CD8-positive, alpha-beta memory T cell (primary cell): ENCODE measurements around the gene OSBPL1A. TPM values are rescaled to one million over a fixed set of nuclear protein-coding genes. Genes with fewer than 3 reads are reported as not detected.

ENCODE experiments used
- CTCF ChIA-PET: fragments of 350-600 bp; sonication (Branson Sonifier 250); formaldehyde crosslinking; loops from one replicate; lab custom pipeline; 2021; ENCODE audit warnings: antibody characterized with exemption; lab: Charles Lee
- POLR2A ChIA-PET: fragments of 350-600 bp; sonication (Branson Sonifier 250); formaldehyde crosslinking; loops from one replicate; lab custom pipeline; 2021; ENCODE audit warnings: antibody characterized with exemption; lab: Charles Lee
- DNase-seq, 5 donors: peaks; one replicate each; pipeline versions ENCODE4 v3.0.0 to v3.0.0-alpha.2; 2020 to 2022; ENCODE audit warnings: mixed read lengths in 1 of 5
- H3K27ac ChIP-seq: one replicate; pipeline ENCODE4 v1.7.0; 2013; ENCODE audit warnings: low read depth, mild to moderate bottlenecking, low read length, moderate library complexity
- H3K27me3 ChIP-seq: 2 replicates; pipeline ENCODE4 v1.7.0; 2013; ENCODE audit warnings: low read length, mild to moderate bottlenecking; ENCODE audit not compliant: insufficient read depth, poor library complexity, severe bottlenecking
- H3K36me3 ChIP-seq: 2 replicates; pipeline ENCODE4 v1.7.0; 2013; ENCODE audit warnings: mild to moderate bottlenecking, low read length, moderate library complexity; ENCODE audit not compliant: insufficient read depth
- H3K4me1 ChIP-seq: 2 replicates; pipeline ENCODE4 v1.7.0; 2013; ENCODE audit warnings: mild to moderate bottlenecking, low read length, moderate library complexity; ENCODE audit not compliant: insufficient read depth
- H3K4me3 ChIP-seq: 2 replicates; pipeline ENCODE4 v1.7.0; 2013; ENCODE audit warnings: mild to moderate bottlenecking, low read length
- H3K9me3 ChIP-seq: 2 replicates; pipeline ENCODE4 v1.7.0; 2013; ENCODE audit warnings: mild to moderate bottlenecking, low read length
- H3K27ac Mint-ChIP-seq, 8 donors: one replicate each; pipeline ENCODE4 v1.8.0; 2020 to 2021; ENCODE audit warnings: mixed read lengths in 8 of 8, mild to moderate bottlenecking in 6 of 8, inconsistent platforms in 3 of 8, moderate library complexity in 3 of 8
- H3K27me3 Mint-ChIP-seq, 2 donors: one replicate each; pipeline ENCODE4 v1.8.0; 2020 to 2021; ENCODE audit warnings: mixed read lengths in 2 of 2, mild to moderate bottlenecking in 1 of 2, moderate library complexity in 1 of 2
- H3K36me3 Mint-ChIP-seq, 3 donors: one replicate each; pipeline ENCODE4 v1.8.0; 2020 to 2021; ENCODE audit warnings: mixed read lengths in 3 of 3, inconsistent platforms in 1 of 3, mild to moderate bottlenecking in 1 of 3
- H3K4me1 Mint-ChIP-seq, 3 donors: one replicate each; pipeline ENCODE4 v1.8.0; 2020 to 2021; ENCODE audit warnings: mixed read lengths in 3 of 3, inconsistent platforms in 1 of 3, mild to moderate bottlenecking in 1 of 3
- H3K4me3 Mint-ChIP-seq, 7 donors: one replicate each; pipeline ENCODE4 v1.8.0; 2020 to 2021; ENCODE audit warnings: mixed read lengths in 7 of 7, mild to moderate bottlenecking in 6 of 7, moderate library complexity in 4 of 7, inconsistent platforms in 2 of 7
- H3K9me3 Mint-ChIP-seq, 5 donors: one replicate each; pipeline ENCODE4 v1.8.0; 2020 to 2022; ENCODE audit warnings: mixed read lengths in 5 of 5, mild to moderate bottlenecking in 3 of 5, moderate library complexity in 2 of 5, inconsistent platforms in 1 of 5
- polyA plus RNA-seq: library from polyadenylated mRNA; unstranded; fragments of 300-500 nt; fragmentation: Illumina TruSeq; gene quantifications from one replicate; pipeline ENCODE4 v1.2.3, GENCODE V29; 2021
- total RNA-seq, 2 experiments: library from RNA; stranded (reverse); gene quantifications; one replicate each; pipeline ENCODE4 v1.2.3, GENCODE V29; 2021

The OSBPL1A gene
- total and polyA plus RNA-seq, 3 experiments from 2014 or later, result 1.3 to 2.5 (median 1.5) TPM

DNA sequence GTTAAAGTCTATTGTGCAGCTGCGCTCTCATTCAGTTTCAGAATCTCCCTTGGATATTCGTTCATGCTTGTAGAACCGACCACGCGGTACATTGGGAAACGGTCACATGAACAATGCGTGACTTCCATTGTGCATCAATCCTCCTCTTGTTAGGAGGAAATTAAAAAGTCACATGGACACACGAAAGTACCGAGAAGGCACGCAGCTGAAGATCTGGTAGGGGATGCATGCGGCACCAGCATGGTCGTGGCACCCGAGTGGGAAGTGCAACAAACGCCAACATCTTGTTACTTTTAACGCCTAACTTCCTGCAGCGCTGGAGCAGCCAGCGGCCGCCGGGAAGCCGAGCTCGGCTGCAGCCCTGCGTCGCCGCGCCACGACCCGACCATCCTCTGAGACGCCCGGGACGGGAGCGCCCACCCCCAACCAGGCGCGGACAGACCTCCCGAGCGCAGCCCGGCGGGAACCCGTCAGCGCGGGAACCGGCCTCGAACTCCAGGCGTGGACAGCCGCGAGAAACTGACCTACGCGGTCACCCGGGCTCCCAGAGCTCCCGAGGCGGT lies 412 bp downstream of the OSBPL1A start:
- Mint-ChIP-seq H3K4me3 (peak overlapping the region; percentile 83 to 92 (median 86)), H3K27ac (peak overlapping the region in 7 of 8 donors; percentile 0 to 66 (median 41)), H3K9me3 (no peaks in the 10 kb centered on the region), H3K27me3 (peaks cover 12 to 33% of the 10 kb centered on the region in 2 donors), H3K36me3 (no peaks in the 10 kb centered on the region), H3K4me1 (peaks cover 14 to 19% (median 14%) of the 10 kb centered on the region in 3 donors)
- ChIA-PET POLR2A (no interaction called here), CTCF (no interaction called here)
- peak overlapping the region; percentile 61 for H3K4me3 ChIP-seq
- no peak for DNase-seq
- no peaks in the 10 kb centered on the region for H3K36me3 ChIP-seq
- H3K27ac ChIP-seq, result no peak overlapping the region
- no peaks in the 10 kb centered on the region for H3K27me3 ChIP-seq
- H3K4me1 ChIP-seq, result peaks cover 8% of the 10 kb centered on the region
- no peaks in the 10 kb centered on the region for H3K9me3 ChIP-seq

DNA sequence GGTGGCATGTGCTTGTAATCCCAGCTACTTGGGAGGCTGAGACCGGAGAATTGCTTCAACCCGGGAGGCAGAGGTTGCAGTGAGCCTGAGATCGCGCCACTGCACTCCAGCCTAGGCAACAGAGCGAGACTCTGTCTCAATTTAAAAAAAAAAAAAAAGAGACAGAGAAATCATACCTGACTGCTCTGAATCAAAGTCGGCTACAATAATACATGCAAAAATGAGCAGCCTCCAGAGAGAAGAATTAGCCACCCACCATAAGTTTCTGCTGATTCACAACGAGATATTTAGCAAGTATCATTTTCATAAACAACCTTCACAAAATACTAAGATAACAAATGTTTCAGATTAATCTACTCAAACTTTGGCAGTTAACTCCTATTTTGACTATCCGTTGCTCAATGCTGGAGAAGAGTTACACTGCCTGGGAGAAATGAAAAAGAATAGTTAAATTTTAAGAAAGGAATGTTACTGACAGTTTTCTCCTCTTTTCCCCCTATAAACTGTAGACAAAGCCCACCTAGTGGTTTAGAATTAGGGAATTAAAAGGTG lies 1.5 kb downstream of the OSBPL1A start:
- H3K36me3 Mint-ChIP-seq, result no peaks in the 10 kb centered on the region
- CTCF ChIA-PET, result no interaction called here
- H3K9me3 ChIP-seq, result no peaks in the 10 kb centered on the region
- H3K4me3 Mint-ChIP-seq, result peak overlapping the region in 3 of 7 donors; percentile 15 to 48 (median 45)
- H3K4me1 ChIP-seq, result peaks cover 8% of the 10 kb centered on the region
- H3K4me1 Mint-ChIP-seq, result peaks cover 14 to 19% (median 14%) of the 10 kb centered on the region in 3 donors
- no peaks in the 10 kb centered on the region for H3K36me3 ChIP-seq
- peaks cover 13 to 29% of the 10 kb centered on the region in 2 donors for H3K27me3 Mint-ChIP-seq
- H3K27ac Mint-ChIP-seq, result peak overlapping the region in 1 of 8 donors; percentile 12
- no peak overlapping the region for H3K27ac ChIP-seq
- DNase-seq, result no peak
- no peaks in the 10 kb centered on the region for H3K9me3 Mint-ChIP-seq
- H3K4me3 ChIP-seq, result no peak overlapping the region
- no peaks in the 10 kb centered on the region for H3K27me3 ChIP-seq
- POLR2A ChIA-PET, result no interaction called here

DNA sequence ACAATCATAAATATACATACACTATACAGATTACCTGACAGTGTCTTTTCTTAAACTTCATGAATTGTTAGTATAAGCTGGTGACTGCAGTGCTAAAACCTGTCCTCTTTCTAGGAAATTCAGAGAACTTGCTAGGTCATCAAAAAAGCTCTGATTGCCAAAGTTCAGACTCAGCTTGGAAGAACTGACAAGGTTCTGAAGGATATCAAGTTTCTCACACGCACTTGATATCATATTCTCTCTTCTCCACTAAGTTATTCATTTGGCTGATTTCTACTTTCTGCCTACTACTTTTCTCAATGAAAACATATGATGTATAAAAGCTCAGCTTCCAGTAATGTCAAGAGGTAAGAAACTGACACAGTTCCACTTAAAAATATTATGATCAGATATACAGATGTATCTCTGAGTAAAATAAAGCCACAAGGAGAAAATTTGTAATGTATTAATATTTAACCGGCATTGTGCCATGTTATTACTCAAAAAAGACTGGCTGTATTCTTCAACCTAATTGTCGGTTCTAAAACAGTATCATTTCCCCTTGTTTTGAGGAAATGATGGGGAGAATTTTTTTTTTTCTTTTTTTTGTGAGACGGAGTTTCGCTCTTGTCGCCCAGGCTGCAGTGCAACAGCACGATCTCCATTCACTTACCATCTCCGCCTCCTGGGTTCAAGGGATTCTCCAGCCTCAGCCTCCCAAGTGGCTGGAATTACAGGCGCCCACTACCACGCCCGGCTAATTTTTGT lies 2.4 kb downstream of the OSBPL1A start:
- Histone ChIP-seq H3K4me3 (no peak overlapping the region), H3K27me3 (no peaks in the 10 kb centered on the region), H3K4me1 (peaks cover 8% of the 10 kb centered on the region), H3K27ac (no peak overlapping the region), H3K9me3 (no peaks in the 10 kb centered on the region), H3K36me3 (no peaks in the 10 kb centered on the region)
- CTCF ChIA-PET, result interaction anchor here (1.5 kb wide), 1 partner anchor 94 kb away, joined by 3 read pairs; no protein-coding TSS in a partner anchor
- peaks cover 10 to 24% of the 10 kb centered on the region in 2 donors for H3K27me3 Mint-ChIP-seq
- POLR2A ChIA-PET, result no interaction called here
- H3K27ac Mint-ChIP-seq, result peak overlapping the region in 1 of 8 donors; percentile 26
- no peak for DNase-seq
- H3K4me3 Mint-ChIP-seq, result peak overlapping the region in 2 of 7 donors; percentile 52 to 67
- H3K4me1 Mint-ChIP-seq, result peaks cover 14 to 19% (median 14%) of the 10 kb centered on the region in 3 donors
- no peaks in the 10 kb centered on the region for H3K9me3 Mint-ChIP-seq
- H3K36me3 Mint-ChIP-seq, result no peaks in the 10 kb centered on the region

DNA sequence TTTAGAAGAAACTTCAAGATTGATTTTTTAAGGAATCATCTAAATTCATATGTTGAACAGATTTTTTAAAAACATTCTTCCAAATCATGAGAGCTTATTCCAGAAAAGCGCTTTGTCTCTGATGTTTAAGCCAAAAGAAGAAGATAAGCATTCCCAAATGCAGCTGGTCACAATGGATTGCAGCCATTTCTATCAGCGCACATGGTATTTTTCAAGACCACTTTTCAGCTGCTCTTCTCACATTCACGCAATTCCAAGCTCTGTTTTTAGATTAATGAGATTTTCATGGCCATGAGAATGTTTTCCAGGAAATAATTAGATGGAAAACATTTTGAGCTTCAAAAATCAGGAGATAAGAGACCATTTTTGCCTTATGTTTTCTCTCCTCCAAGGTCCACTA lies 8.7 kb downstream of the OSBPL1A start:
- Histone ChIP-seq H3K27me3 (no peaks in the 10 kb centered on the region), H3K9me3 (no peaks in the 10 kb centered on the region), H3K27ac (no peak overlapping the region), H3K4me1 (no peaks in the 10 kb centered on the region), H3K36me3 (no peaks in the 10 kb centered on the region), H3K4me3 (no peak overlapping the region)
- CTCF ChIA-PET, result no interaction called here
- POLR2A ChIA-PET, result no interaction called here
- Mint-ChIP-seq H3K27ac (no peak overlapping the region), H3K4me1 (no peaks in the 10 kb centered on the region), H3K27me3 (peaks cover 6 to 15% of the 10 kb centered on the region in 2 donors), H3K9me3 (no peaks in the 10 kb centered on the region), H3K36me3 (peaks cover 0 to 1% (median 0%) of the 10 kb centered on the region in 3 donors), H3K4me3 (no peak overlapping the region)
- DNase-seq, result no peak

DNA sequence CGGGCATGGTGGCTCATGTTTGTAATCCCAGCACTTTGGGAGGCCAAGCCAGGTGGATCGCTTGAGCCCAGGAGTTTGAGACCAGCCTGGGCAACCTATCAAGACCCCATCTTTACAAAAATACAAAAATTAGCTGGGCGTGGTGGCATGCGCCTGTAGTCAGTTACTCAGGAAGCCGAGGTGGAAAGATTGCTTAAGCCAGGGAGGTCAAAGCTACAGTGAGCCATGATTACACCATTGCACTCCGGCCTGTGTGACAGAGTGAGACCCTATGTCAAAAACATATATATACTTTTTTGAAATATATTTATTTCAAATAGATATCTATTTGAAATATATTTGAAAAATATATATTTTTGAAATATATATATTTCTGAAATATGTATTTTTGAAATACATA lies 10.9 kb downstream of the OSBPL1A start:
- Mint-ChIP-seq H3K9me3 (no peaks in the 10 kb centered on the region), H3K27me3 (peaks cover 6 to 17% of the 10 kb centered on the region in 2 donors), H3K4me3 (no peak overlapping the region), H3K4me1 (no peaks in the 10 kb centered on the region), H3K36me3 (peaks cover 0 to 4% (median 0%) of the 10 kb centered on the region in 3 donors), H3K27ac (no peak overlapping the region)
- no peaks in the 10 kb centered on the region for H3K9me3 ChIP-seq
- H3K27ac ChIP-seq, result no peak overlapping the region
- POLR2A ChIA-PET, result no interaction called here
- no peak overlapping the region for H3K4me3 ChIP-seq
- H3K4me1 ChIP-seq, result no peaks in the 10 kb centered on the region
- CTCF ChIA-PET, result no interaction called here
- H3K27me3 ChIP-seq, result no peaks in the 10 kb centered on the region
- H3K36me3 ChIP-seq, result no peaks in the 10 kb centered on the region
- DNase-seq, result no peak

DNA sequence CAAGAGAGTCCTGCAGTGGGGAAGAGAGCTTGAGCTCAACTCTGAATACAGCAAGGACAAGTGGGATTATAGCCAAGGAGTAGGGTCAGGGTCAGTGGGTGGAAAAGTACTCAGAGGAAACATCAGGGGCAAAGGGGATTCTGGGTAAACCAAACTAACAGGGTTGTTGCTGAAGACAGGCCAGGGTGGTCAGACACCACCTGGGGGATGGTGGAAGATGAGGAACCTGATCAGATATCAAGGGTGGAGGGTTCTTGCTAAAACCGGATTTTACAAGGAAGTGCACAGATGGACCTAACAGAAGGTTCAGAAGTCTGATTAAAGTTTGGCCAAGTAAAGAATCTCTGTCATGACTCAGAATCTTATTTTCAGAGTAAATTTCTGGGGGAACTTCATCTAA lies 16.5 kb downstream of the OSBPL1A start:
- Mint-ChIP-seq H3K9me3 (no peaks in the 10 kb centered on the region), H3K4me1 (no peaks in the 10 kb centered on the region), H3K27me3 (peaks cover 4 to 7% of the 10 kb centered on the region in 2 donors), H3K4me3 (no peak overlapping the region), H3K36me3 (peaks cover 0 to 4% (median 0%) of the 10 kb centered on the region in 3 donors), H3K27ac (no peak overlapping the region)
- Histone ChIP-seq H3K4me3 (no peak overlapping the region), H3K9me3 (no peaks in the 10 kb centered on the region), H3K27ac (no peak overlapping the region), H3K36me3 (no peaks in the 10 kb centered on the region), H3K27me3 (no peaks in the 10 kb centered on the region), H3K4me1 (no peaks in the 10 kb centered on the region)
- DNase-seq, result no peak
- POLR2A ChIA-PET, result no interaction called here
- CTCF ChIA-PET, result interaction anchor here (1.8 kb wide), 1 partner anchor 11 kb away, joined by 4 read pairs; no protein-coding TSS in a partner anchor

DNA sequence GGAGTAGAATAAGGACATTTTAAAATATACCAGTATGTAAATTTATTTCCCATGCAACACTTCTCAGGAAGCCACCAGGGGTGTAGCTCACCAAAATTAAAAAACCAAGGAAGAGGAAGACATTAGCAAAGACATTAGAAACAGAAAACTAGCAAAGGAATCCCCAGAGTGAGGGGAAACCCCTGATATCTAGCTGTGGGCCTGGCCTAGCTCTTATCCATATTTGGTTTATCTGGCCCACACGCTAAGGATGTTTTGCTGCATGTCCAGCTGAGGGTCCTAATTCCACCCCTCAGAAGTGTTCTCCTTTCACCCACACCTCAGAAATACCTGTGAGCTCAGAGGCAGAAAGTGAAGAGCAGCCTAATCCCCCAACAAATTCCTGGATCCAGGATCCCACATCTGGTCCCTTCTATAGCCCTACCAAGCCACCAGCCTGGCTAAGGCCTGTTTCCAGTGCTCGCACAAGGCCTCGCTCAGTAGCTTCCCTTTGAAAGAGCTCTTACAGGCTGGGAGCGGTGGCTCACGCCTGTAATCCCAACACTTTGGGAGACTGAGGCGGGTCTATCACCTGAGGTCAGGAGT lies 17.4 kb downstream of the OSBPL1A start:
- no peak overlapping the region for H3K4me3 Mint-ChIP-seq
- Histone ChIP-seq H3K4me1 (no peaks in the 10 kb centered on the region), H3K27ac (no peak overlapping the region), H3K4me3 (no peak overlapping the region), H3K9me3 (no peaks in the 10 kb centered on the region), H3K27me3 (no peaks in the 10 kb centered on the region), H3K36me3 (no peaks in the 10 kb centered on the region)
- peaks cover 0 to 4% (median 0%) of the 10 kb centered on the region in 3 donors for H3K36me3 Mint-ChIP-seq
- peaks cover 3 to 7% of the 10 kb centered on the region in 2 donors for H3K27me3 Mint-ChIP-seq
- no peak overlapping the region for H3K27ac Mint-ChIP-seq
- DNase-seq, result no peak
- no peaks in the 10 kb centered on the region for H3K9me3 Mint-ChIP-seq
- CTCF ChIA-PET, result interaction anchor here (1.8 kb wide), 1 partner anchor 10 kb away, joined by 4 read pairs; no protein-coding TSS in a partner anchor
- H3K4me1 Mint-ChIP-seq, result no peaks in the 10 kb centered on the region
- POLR2A ChIA-PET, result no interaction called here

DNA sequence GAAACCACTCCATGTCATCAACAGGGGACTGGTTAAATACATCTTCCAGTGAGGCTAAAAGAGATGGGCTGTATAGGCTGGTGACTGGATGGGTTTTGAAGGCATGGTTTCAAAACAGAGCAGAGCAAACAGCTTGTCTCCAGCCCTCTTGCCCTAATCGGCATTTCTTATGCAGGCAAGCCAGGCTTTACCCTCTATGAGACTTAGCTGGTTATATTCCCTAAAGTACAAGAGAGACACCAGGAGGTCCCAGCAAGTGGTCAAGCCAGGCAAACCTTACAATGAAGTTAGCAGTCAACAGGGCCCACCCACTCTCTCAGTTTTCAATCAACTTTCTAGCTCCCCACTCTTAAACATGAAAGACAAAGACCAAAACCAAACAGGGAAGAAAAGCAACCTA lies 19.0 kb downstream of the OSBPL1A start:
- DNase-seq, result no peak
- H3K9me3 ChIP-seq, result no peaks in the 10 kb centered on the region
- H3K4me1 ChIP-seq, result no peaks in the 10 kb centered on the region
- H3K4me1 Mint-ChIP-seq, result no peaks in the 10 kb centered on the region
- no peaks in the 10 kb centered on the region for H3K36me3 ChIP-seq
- no peaks in the 10 kb centered on the region for H3K27me3 ChIP-seq
- H3K27me3 Mint-ChIP-seq, result peaks cover 3 to 4% of the 10 kb centered on the region in 2 donors
- ChIA-PET CTCF (no interaction called here), POLR2A (no interaction called here)
- H3K9me3 Mint-ChIP-seq, result no peaks in the 10 kb centered on the region
- no peak overlapping the region for H3K4me3 Mint-ChIP-seq
- H3K27ac Mint-ChIP-seq, result no peak overlapping the region
- H3K4me3 ChIP-seq, result no peak overlapping the region
- H3K36me3 Mint-ChIP-seq, result no peaks in the 10 kb centered on the region
- H3K27ac ChIP-seq, result no peak overlapping the region
